HFFc6 (cell line): ENCODE data around the gene NHP2. TPM values are rescaled to one million over a fixed set of nuclear protein-coding genes. Genes with fewer than 3 reads are reported as not detected.

ENCODE experiments used
- DNase-seq: peaks from one replicate; pipeline ENCODE4 v3.0.0-alpha.2; 2018
- H3K27ac Mint-ChIP-seq: 2 replicates; pipeline ENCODE4 v1.8.0; 2020; ENCODE audit warnings: mild to moderate bottlenecking, mixed read lengths
- H3K27me3 Mint-ChIP-seq: 2 replicates; pipeline ENCODE4 v1.8.0; 2021; ENCODE audit warnings: mild to moderate bottlenecking, moderate library complexity, mixed read lengths; ENCODE audit not compliant: insufficient read depth
- H3K36me3 Mint-ChIP-seq: 2 replicates; pipeline ENCODE4 v1.8.0; 2021; ENCODE audit warnings: low read depth, mixed read lengths
- H3K4me1 Mint-ChIP-seq: 2 replicates; pipeline ENCODE4 v1.8.0; 2020; ENCODE audit warnings: low read depth, mixed read lengths
- H3K4me3 Mint-ChIP-seq: 2 replicates; pipeline ENCODE4 v1.8.0; 2020; ENCODE audit warnings: mild to moderate bottlenecking, moderate library complexity, mixed read lengths
- H3K9me3 Mint-ChIP-seq: 2 replicates; pipeline ENCODE4 v1.8.0; 2020; ENCODE audit warnings: mild to moderate bottlenecking, mixed read lengths
- CTCF ChIP-seq: fragments of 200-600 bp; sonication (generic); IDR thresholded peaks from 2 replicates; pipeline ENCODE4 v1.5.0; 2021; ENCODE audit warnings: antibody characterized with exemption, mild to moderate bottlenecking
- total RNA-seq, 6 experiments: library from RNA; stranded (reverse); fragmentation: NEBNext Ultra II Directional; extraction: Animal tissue kit (Norgen Biotek cat#: 25700); gene quantifications; 2 replicates in 1 of 6; 3 replicates in 5 of 6; pipeline ENCODE4 v1.2.3, GENCODE V29; 2021

Gene NHP2
- total RNA-seq, 6 experiments from 2014 or later: 172 to 204 (median 184) TPM

DNA sequence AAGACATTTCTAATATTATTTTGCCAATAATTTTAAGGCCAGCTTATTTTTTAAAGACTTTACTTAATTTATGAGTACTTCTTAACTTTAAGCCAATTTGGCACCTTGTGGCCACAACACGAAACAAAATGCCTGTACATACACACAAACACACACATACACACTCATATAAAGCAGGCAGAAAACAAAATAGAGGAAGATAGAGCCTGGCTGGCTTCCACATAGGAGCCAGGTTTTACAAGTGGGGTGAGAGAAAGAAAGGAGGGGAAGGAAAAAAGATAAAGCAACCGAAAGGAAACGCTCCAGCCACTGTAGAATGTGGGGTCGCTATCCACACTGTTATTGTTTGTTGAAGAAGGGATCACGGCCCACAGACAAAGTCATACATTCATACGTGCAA is 23.1 kb upstream of the NHP2 start:
- no peaks in the 10 kb centered on the region for H3K4me1 Mint-ChIP-seq
- H3K27me3 Mint-ChIP-seq: peaks cover 14% of the 10 kb centered on the region
- H3K9me3 Mint-ChIP-seq: peaks cover 4% of the 10 kb centered on the region
- TF ChIP-seq CTCF: no peak
- no peak overlapping the region for H3K4me3 Mint-ChIP-seq
- H3K36me3 Mint-ChIP-seq: no peaks in the 10 kb centered on the region
- H3K27ac Mint-ChIP-seq: no peak overlapping the region
- DNase-seq: no peak

DNA sequence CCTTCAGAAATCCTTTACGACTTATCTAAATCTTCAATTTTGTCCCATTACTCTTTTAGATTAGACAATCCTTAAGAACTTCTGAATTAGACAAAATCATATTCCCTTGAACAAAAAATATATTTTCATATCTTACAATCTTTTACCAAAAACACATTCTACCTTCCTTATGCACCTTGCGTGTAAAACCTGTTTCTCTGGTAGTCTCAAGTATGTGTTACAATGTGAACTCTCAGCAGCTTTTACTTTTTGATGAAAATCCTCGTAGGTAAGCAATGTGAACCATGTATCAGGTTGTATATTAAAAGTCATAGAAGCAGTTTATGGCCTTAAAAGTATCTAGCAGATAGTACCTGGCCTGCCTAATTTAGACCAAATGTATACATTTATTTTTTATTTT is 20.8 kb upstream of the NHP2 start:
- Mint-ChIP-seq H3K36me3 (no peaks in the 10 kb centered on the region), H3K27me3 (peaks cover 11% of the 10 kb centered on the region), H3K4me3 (no peak overlapping the region), H3K4me1 (no peaks in the 10 kb centered on the region), H3K27ac (no peak overlapping the region), H3K9me3 (peaks cover 4% of the 10 kb centered on the region)
- DNase-seq: no peak
- TF ChIP-seq CTCF: no peak

DNA sequence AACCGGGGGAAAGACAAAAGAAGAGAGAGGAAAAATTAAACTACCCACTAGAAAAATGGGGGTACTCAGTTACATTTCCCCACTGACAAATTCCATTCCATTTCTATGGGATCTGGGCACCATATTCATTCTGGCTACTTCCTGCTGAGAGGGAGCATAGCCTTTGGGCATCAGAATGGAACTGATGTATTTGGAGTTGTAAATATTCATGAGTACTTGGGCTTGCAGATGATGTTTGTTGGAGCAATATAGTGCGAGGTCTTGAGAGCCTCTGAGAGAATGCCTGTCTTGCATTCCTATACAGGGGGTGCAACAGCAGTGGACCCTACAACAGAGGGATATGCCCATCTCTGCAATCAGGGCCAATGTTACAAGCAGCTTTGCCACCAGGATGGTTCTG is 16.8 kb upstream of the NHP2 start:
- DNase-seq: no peak
- no peaks in the 10 kb centered on the region for H3K9me3 Mint-ChIP-seq
- H3K27me3 Mint-ChIP-seq: peaks cover 20% of the 10 kb centered on the region
- no peak for TF ChIP-seq CTCF
- no peaks in the 10 kb centered on the region for H3K36me3 Mint-ChIP-seq
- H3K4me3 Mint-ChIP-seq: no peak overlapping the region
- H3K27ac Mint-ChIP-seq: no peak overlapping the region
- no peaks in the 10 kb centered on the region for H3K4me1 Mint-ChIP-seq

DNA sequence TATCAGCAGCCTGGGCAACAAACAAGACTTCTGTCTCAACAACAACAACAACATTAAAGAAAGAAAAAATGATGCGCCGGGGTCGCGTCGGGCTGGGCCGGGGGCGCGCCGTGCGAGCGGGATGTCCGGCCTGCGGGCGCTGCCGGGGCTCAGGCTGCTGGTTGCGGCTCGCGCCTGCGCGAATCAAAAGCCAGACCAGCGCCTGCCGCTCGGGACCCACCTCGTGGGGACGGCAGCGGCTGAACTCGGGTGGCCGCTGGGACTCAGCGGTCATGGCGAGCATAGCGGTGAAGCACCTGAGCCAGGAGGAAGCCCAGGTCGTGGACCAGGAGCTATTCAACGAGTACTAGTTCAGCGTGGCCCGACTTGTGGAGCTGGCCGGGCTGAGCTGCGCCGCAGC is 11.9 kb upstream of the NHP2 start:
- Mint-ChIP-seq H3K27ac (no peak overlapping the region), H3K4me3 (no peak overlapping the region), H3K36me3 (no peaks in the 10 kb centered on the region), H3K9me3 (no peaks in the 10 kb centered on the region), H3K4me1 (no peaks in the 10 kb centered on the region), H3K27me3 (peaks cover 44% of the 10 kb centered on the region)
- DNase-seq: no peak
- TF ChIP-seq CTCF: no peak

DNA sequence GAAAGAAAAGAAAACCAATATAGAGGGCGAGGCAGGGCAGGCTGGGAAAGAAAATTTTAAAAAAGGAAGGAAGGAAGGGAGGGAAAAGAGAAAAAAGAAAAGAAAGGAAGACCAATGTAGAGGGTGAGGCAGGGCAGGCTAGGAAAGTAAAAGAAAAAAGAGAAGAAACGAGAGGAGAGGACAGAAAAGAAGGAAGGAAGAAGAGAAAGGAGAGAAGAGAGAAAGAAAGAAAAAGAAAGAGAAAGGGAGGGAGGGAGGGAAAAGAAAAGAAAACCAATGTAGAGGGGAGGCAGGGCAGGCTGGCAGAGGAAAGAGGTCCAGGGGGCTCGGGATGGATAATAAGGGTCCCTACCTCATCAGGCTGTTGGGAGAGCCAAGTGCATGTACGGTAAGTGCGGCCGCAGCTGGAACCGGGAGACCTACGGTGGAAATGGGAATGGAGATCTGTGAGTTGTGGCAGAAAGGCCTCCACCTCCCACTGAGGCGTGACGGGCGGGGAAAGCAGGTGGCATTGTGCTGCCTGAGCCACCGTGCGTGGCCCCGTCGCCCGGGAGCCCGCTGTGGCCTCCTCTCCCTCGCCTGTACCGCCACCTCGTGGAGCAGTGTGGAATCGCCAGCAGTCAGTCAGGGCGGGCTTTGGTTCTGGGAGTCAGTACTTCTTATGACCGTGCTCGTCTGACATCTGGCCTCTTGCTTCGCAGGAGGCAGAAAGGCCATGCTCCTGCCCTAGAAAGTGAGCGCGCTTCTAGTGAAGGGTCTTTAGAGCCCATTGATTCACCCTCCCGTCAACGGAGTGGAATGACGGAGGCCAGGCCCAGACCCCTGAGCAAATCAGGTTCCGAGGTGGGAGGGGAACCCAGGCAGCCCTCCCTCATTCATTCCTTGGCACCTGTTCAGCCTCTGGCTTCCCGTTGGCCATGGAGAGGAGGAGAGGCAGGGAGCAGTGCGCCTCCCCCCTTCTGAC is 10.4 kb upstream of the NHP2 start:
- peak; percentile 98 for TF ChIP-seq CTCF
- Mint-ChIP-seq H3K36me3 (no peaks in the 10 kb centered on the region), H3K27ac (no peak overlapping the region), H3K4me1 (no peaks in the 10 kb centered on the region), H3K4me3 (peak overlapping the region; percentile 22; the same call in 1 of the 2 replicates), H3K27me3 (peaks cover 38% of the 10 kb centered on the region), H3K9me3 (no peaks in the 10 kb centered on the region)
- peak; percentile 65 for DNase-seq
